Head of caudate nucleus (tissue), 42 donors: ENCODE measurements around the gene PYGB.

Experiments
- DNase-seq, 42 donors: peaks; one replicate each; pipeline versions ENCODE4 v3.0.0 to v3.0.0-alpha.2; 2020 to 2021; ENCODE audit warnings: mixed read lengths in 7 of 42
- intact Hi-C: fragments of 100-400 bp; cut with DNase I; formaldehyde crosslinking; loops from one replicate; pipeline ENCODE4 v1.15.0; 2022

The PYGB gene

DNA sequence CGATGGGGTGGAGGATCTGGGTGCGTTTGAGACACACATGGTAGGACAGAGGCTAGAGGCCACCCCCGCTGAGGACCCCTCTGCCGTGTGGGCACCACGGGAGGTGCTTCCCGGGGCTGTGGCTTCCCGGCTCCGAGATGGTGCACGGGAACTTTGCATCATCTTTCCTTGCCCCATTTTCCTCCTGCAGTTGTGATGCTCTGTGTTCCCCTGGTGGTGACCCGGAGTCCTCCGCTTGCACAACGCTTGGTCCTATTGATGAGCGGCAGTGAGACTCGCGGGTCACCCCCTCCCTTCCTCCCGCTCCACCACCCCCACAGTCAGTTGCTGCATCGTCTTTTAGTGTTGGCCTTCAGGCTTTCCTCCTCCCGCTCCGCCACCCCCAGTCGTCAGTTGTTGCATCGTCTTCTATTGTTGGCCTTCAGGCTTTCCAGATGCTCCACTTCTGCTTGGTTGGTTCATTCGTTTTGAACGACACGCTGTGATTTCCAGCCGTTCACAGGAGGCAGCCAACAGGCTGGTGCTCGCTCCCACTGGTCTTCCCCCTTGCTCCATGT lies 37.3 kb downstream of the PYGB start:
- intact Hi-C loops, result no loop called here
- DNase-seq, result peak in 25 of 42 donors; percentile 1 to 38 (median 14)

GRCh38 chr20:25285856-25286798 lies 38.2 kb downstream of the PYGB start:
- peak in 20 of 42 donors; percentile 1 to 33 (median 10) for DNase-seq
- intact Hi-C loops, result no loop called here

DNA sequence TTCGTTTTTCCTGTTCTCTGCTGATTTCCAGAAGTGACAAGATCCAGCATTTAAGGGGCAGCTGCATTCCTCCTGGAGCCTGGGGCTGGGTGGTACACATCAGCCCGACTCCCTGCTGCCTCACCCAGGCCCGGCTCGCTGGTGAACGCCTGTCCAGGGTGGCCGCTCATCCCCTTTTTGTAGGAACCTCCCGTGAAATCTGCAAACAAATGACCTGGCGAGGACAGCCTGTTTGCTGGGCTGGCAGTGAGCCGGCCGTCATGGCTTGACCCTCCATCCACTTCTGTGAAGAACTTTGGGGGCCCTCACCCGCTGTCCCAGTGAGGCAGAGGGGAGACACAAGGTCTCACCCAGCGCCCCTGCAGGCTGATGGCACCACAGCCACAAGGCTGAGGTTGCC lies 39.0 kb downstream of the PYGB start:
- peak in 10 of 42 donors; percentile 1 to 28 (median 10) for DNase-seq
- intact Hi-C loops, result no loop called here

DNA sequence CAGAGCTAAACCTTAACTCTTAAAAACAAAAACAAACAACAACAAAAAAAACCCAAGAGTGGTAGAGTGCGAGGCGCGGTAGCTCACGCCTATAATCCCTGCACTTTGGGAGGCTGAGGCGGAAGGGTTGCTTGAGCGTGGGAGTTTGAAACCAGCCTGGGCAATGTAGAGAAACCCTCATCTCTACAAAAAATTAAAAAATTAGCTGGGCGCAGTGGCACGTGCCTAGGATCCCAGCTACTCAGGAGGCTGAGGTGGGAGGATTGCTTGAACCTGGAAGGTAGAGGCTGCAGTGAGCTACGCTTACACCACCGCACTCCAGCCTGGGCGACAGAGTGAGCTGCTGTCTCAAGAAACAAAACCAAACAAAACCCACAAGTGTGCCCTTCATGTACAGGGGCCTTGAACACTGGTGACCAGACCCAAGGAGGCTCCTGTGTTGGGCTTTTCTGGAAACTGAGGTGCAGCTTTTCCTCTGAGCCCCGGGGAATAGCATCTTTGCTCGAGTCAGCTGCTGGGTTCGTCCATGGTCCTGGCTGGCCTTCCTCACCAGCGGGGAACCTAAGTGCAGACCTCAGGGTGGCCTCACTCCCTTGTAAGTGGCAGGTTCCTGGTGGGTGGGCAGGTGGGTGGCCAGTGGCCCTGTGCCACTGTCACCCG lies 39.9 kb downstream of the PYGB start:
- intact Hi-C loops, result no loop called here
- DNase-seq, result peak in 8 of 42 donors; percentile 1 to 22 (median 3)

DNA sequence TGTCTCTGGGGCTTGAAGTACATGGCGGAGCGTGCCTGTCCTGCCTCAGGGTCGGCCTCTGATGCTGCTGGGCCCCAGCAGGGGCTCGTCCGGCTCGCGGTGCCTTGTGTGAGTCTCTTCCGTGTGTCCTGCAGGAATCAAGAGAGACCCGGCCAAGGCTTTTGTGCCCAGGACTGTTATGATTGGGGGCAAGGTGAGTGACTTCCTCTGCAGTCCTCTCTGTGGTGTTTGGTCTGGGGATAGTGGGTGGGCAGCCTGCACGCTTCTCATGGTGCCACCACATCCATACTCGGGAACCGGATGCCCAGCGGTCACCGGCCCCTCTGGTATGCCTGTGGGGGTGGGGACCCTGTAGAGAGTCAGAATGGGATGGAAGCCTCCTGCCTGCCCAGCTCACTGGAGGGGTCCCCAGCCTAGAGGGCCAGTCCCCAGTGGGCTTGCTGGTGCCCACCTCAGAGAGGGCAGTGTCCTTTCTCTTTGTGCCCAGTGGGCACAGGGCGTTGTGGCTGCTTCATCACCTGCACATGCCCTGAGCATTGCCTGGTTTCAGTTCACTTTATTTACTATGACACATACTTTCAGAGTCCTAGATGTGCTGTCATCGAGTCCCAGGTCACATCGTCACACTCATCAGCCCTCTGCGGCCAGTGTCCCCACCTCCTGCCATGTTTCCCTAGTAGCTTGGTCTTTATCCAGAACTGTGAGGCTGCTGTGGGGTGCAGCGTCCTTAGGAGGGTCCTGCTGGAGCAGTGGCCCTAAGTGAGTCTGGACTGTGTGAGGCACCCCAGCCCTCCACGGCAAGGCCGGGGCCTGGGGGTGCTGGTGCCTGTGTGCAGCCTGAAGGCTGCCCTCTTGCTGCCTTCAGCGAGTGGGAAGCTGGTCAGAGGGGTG lies 40.7 kb downstream of the PYGB start:
- intact Hi-C loops, result no loop called here
- peak in 3 of 42 donors; percentile 2 to 5 (median 2) for DNase-seq

DNA sequence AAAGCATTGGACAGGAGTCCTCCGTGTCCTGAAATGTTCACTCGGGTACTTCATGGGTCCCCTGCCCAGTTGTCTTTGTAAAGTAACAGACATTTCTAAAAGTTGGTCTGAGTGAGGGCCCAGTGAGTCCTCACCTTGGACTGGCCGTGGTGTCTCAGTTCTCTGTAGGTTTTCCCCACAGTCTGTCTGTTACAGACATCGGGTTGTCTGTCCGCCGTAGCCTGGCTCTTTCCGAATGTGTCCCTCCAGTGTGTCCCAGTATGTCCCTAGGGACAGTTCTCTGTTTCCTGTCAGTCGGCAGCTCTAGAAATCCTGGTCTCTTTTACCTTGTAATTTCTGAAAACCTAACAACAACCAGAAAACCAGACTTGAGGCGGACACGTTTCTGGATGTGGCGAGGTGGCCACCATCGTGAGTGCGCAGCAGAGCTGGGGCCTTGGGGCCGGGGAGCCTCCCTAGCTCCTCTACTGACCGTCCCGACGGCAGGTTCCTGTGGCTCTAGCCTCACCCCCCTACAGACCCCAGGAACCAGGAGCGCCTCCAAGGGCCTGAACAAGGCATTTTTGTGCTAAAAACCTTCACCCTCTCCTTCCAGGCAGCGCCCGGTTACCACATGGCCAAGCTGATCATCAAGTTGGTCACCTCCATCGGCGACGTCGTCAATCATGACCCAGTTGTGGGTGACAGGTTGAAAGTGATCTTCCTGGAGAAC lies 42.2 kb downstream of the PYGB start:
- DNase-seq, result peak in 1 of 42 donors; percentile 1
- intact Hi-C loops, result loop anchor here (10.0 kb wide), 1 partner anchor 95 kb away; the partner anchor contains the start of gene ENTPD6

DNA sequence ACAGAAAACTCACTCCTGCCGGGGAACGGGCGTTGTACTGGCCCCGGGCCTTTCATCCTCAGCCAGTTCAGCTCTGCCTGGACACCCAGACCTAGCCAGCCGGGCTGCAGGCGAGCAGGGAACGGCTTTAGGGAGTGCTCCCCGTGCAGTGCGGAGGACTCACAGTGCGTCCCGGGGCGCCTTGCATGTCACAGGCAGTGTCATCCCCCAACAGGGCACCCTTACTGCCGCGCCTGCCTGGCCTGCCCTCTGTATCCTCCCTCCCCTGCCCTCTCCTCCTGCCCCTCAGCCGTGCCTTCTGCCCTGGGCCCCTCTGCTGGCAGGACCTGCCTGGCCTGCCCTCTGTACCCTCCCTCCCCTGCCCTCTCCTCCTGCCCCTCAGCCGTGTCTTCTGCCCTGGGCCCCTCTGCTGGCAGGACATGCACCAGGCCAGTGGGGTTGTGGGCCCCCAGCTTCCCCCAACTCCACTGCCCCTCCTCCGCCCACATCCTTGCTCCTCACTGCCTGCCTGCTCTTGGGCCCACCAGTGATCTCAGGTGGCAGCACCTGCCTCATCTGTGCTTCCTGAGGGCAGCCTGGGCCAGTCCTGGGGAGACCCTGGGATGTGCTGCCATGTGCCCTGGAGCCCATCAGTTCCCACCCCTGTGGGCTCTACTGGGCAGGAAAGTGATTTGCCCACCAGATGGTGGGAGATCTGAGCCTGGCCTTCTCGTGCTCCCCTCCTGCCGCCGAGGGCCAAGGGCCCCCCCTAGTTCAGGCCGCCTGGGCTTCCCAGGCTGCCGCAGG lies 43.0 kb downstream of the PYGB start:
- intact Hi-C loops, result loop anchor here (10.0 kb wide), 1 partner anchor 96 kb away; the partner anchor contains the start of gene ENTPD6

DNA sequence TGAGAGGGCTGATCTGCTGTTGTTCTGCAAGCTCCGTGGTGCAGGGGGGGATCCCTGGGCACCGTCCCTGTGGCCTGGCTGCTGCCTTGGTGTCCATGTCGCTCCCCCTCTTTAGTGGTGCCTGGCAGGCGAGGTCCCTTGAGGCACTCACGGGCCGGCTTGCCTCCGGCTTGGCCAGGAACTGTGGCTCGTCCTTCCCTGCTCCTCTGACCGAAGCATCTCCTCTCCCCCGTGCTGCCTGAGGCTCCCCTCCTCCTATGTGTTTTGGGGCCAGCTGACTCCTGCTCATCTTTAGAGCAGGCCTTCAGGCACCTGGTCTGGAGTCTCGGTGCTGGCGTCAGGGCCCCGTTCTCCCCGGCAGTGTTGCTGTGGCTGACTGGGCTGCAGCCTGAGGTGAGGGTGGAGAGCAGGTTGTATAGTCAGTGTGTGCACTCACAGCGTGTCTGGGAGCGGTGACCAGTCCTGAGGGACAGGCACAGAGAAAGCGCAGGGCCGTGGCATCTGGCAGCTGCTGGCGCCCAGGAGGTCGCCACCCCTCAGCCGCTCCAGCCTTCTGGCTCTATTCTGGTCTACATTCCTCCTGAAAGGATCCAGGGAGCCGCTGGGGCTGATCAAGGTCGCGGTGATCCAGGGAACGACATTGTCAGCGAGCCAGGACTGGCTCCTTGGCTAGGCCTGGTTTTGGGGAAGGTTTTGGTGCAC lies 43.7 kb downstream of the PYGB start:
- no peak for DNase-seq
- intact Hi-C loops, result loop anchor here (10.0 kb wide), 1 partner anchor 97 kb away; the partner anchor contains the start of gene ENTPD6

More for the DNA sequence above, 43.0 kb downstream of the PYGB start:
- DNase-seq, result no peak

DNA sequence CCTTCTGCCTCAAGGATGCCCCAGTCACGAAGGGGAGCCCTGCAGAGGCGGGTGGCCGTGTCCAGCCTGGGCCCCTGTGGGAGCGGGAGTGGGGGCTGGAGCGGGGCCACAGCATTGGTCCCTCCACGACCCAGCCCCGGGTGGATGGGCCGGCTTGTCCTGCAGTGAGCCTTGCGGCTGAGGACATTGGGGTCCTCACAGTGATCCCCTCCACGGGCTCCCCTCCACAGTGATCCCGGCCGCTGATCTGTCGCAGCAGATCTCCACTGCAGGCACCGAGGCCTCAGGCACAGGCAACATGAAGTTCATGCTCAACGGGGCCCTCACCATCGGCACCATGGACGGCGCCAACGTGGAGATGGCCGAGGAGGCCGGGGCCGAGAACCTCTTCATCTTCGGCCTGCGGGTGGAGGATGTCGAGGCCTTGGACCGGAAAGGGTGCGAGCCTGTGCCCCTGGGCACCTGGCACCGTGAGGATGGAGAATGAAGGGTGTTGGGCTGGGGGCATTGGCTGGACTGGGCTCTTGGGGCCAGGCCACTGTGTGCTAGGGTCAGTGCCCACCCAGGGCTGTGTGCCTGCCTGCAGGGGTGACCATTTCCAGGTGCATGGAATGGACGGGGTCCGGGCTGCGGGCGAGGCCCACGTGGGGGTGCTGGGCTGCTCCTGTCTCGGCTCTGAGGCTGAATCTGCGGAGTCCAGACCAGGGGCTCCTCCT lies 44.4 kb downstream of the PYGB start:
- intact Hi-C loops, result loop anchor here (10.0 kb wide), 1 partner anchor 98 kb away; the partner anchor contains the start of gene ENTPD6
- DNase-seq, result no peak

DNA sequence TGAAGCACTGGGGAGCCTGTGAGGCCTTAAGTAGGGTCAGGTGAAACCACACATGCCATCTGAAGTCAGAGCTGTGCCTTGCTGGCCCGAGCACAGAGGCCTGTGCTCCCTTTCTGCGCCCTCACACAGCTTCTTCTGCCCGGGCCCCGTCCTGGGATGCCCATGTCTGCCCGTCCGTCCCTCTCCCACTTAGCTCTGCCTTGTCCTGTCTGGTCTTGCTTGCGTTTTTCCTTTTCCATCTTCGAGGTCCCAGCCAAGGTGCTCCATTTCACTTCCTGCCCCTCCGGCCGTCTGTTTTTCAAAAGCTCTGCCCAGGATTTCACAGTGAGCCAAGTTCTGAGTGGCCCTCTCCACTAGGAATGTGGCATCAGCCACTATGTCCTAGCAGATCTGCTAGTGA lies 45.6 kb downstream of the PYGB start:
- no peak for DNase-seq
- intact Hi-C loops, result loop anchor here (10.0 kb wide), 1 partner anchor 99 kb away; the partner anchor contains the start of gene ENTPD6

- intact Hi-C loops, result loop anchor here (10.0 kb wide), 1 partner anchor 99 kb away; the partner anchor contains the start of gene ENTPD6
Observed at GRCh38 chr20:25293910-25294458, 46.1 kb downstream of the PYGB start.

GRCh38 chr20:25294459-25295385 lies 46.8 kb downstream of the PYGB start:
- DNase-seq, result peak; percentile 54 to 91 (median 80)
- intact Hi-C loops, result loop anchor here (5.0 to 10.0 kb wide), 2 partner anchors 100 to 103 kb away; partner anchors contain the start of gene ENTPD6

More at GRCh38 chr20:25293910-25294458, 46.1 kb downstream of the PYGB start:
- no peak for DNase-seq

- intact Hi-C loops, result loop anchor here (5.0 to 10.0 kb wide), 2 partner anchors 101 to 102 kb away; partner anchors contain the start of gene ENTPD6
- no peak for DNase-seq
Observed at GRCh38 chr20:25295386-25296093, 47.7 kb downstream of the PYGB start.
